Activated CD4-positive, alpha-beta T cell treated with anti-CD3 and anti-CD28 coated beads, Interleukin-2, amount 10 ng/mL, durations not matched to agents 24 days and 14 days (primary cell): ENCODE results near the gene ANKRD6. TPM values are rescaled to one million over a fixed set of nuclear protein-coding genes. Genes with fewer than 3 reads are reported as not detected.
"Not testable (repeated sequence)": the region's sequence is repeated elsewhere in the genome, so short reads cannot be mapped to it uniquely, and the experiment has no call there.

ENCODE experiments used
- DNase-seq: peaks from one replicate; pipeline ENCODE4 v3.0.0; 2022
- H3K27ac Mint-ChIP-seq: one replicate; pipeline ENCODE4 v1.8.0; 2022; ENCODE audit warnings: mild to moderate bottlenecking, mixed read lengths
- H3K27me3 Mint-ChIP-seq: one replicate; pipeline ENCODE4 v1.8.0; 2022; ENCODE audit warnings: mixed read lengths
- H3K36me3 Mint-ChIP-seq: one replicate; pipeline ENCODE4 v1.8.0; 2022; ENCODE audit warnings: low read depth, mild to moderate bottlenecking, mixed read lengths
- H3K4me1 Mint-ChIP-seq: one replicate; pipeline ENCODE4 v1.8.0; 2021; ENCODE audit warnings: mixed read lengths
- H3K4me3 Mint-ChIP-seq: one replicate; pipeline ENCODE4 v1.8.0; 2022; ENCODE audit warnings: mild to moderate bottlenecking, moderate library complexity, mixed read lengths
- H3K9me3 Mint-ChIP-seq: one replicate; pipeline ENCODE4 v1.8.0; 2021; ENCODE audit warnings: mixed read lengths
- intact Hi-C: fragments of 100-400 bp; cut with micrococcal nuclease; formaldehyde crosslinking; loops from one replicate; pipeline ENCODE4 v1.15.1; 2023
- total RNA-seq: library from RNA; stranded (reverse); gene quantifications from 2 replicates; pipeline ENCODE4 v1.2.3, GENCODE V29; 2022

Gene ANKRD6
- 2.4 and 2.8 TPM in 2 replicates for total RNA-seq

DNA sequence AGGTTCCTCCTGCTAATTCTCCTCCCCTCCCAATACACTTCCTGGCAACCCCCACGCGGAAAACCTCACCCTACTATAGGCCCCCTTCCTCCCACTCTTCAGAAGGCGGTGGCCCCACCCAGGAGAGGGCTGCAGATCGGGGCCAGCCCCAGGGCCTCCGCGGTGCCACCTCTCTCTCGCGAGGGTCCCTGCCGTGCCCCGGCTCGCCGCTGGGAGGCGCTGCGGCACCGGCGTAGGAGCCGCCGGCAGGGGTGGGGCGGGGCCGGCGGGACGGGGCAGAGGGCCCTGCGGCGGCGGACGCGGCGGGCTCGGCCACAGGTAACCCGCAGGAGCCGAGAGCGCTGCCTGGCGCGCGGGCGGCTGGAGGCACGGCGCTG, at the start of gene ANKRD6:
TSS of gene ANKRD6 (plus strand) at position 278 of the 377 bp plus-strand sequence. CDS start 133,825 bp downstream, outside the sequence.
- intact Hi-C loops = loop anchor here (1.0 to 10.0 kb wide), 5 partner anchors 44 to 392 kb away; partner anchors contain the start of genes CASP8AP2 and LYRM2
- H3K9me3 Mint-ChIP-seq = no peaks in the 10 kb centered on the region
- peaks cover 14% of the 10 kb centered on the region for H3K4me1 Mint-ChIP-seq
- peak within 1 kb of the TSS; percentile 84 for H3K4me3 Mint-ChIP-seq
- peak within 1 kb of the TSS; percentile 66 for H3K27ac Mint-ChIP-seq
- H3K27me3 Mint-ChIP-seq = peaks cover 49% of the 10 kb centered on the region
- peak; percentile 96 for DNase-seq
- no peaks in the 10 kb centered on the region for H3K36me3 Mint-ChIP-seq

DNA sequence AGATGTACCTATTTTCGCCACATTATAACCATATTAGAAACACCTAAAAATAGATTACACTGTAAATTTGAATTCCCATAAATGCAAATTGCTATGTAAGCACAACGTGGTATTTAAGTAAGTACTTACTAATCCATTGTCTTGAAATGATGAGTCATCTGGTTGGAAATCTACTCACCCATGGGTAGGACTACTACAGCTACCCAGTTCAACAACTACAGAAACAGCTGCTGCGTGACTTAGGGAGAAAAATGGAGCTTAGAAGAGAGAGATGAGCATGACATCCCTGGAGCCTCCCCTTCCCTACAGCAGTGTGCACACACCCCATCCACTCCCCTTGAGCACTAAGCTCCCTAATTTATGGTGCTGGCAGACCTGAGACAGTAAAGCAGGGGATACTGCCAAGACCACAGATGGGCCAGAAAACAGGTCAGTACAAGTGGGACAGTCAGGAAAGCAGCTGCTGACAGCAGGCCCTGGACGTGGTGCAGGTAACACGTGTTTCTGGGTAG, 47.7 kb upstream of the ANKRD6 start:
- no peak overlapping the region for H3K4me3 Mint-ChIP-seq
- H3K4me1 Mint-ChIP-seq = peaks cover 9% of the 10 kb centered on the region
- H3K36me3 Mint-ChIP-seq = peaks cover 5% of the 10 kb centered on the region
- peaks cover 2% of the 10 kb centered on the region for H3K27me3 Mint-ChIP-seq
- H3K9me3 Mint-ChIP-seq = no peaks in the 10 kb centered on the region
- H3K27ac Mint-ChIP-seq = no peak overlapping the region
- intact Hi-C loops = no loop called here
- DNase-seq = no peak

DNA sequence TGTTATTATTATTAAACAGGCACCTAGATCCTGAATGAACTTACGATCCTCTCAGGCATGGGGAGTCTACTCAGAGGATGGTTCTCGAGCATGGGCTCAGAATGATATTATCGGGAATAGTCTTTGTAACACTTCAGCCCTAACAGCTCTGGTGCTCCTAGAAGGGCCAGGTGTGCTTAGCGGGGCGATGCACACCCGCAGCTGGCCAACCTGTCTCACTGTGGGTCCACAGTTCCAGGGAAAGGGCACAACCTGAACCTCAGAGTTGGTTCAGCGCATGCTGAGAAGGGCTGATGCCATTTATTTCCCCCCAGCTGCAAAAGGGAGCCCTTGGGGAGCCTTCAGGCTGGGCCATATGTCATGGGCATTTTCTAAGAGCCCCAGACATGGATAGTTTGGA, 47.1 kb upstream of the ANKRD6 start:
- peaks cover 4% of the 10 kb centered on the region for H3K27me3 Mint-ChIP-seq
- H3K9me3 Mint-ChIP-seq = no peaks in the 10 kb centered on the region
- intact Hi-C loops = no loop called here
- H3K4me1 Mint-ChIP-seq = peaks cover 8% of the 10 kb centered on the region
- no peak overlapping the region for H3K4me3 Mint-ChIP-seq
- DNase-seq = no peak
- H3K27ac Mint-ChIP-seq = no peak overlapping the region
- peaks cover 5% of the 10 kb centered on the region for H3K36me3 Mint-ChIP-seq

DNA sequence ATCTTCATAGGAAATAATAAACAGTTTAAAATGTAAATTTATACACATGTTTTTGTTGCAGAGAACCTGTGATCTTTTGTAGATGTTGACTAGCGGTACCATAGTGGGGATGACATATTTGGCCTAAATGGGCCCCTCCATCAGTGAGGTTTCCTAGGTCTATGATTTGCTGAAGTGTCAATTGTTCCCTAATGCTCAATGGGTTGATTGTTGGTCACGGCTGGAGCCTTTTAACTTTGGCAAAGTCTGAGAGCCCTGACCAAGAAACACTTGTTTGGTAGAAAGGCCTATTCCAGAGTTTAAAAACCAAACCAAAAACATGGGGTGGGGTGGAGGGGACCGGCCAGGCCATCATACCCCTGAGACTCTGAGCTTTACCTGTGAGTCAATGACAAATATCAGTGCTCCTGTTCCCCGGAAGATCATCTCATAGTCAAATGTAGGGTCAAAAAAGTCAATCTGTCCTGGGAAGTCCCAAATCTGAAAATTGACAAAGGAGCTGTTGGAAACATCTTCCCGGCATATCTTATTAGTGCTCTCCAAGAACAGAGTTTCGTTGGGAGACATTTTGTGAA, 45.9 kb upstream of the ANKRD6 start:
- Mint-ChIP-seq H3K36me3 (peaks cover 5% of the 10 kb centered on the region), H3K4me3 (no peak overlapping the region)
- intact Hi-C loops = no loop called here

DNA sequence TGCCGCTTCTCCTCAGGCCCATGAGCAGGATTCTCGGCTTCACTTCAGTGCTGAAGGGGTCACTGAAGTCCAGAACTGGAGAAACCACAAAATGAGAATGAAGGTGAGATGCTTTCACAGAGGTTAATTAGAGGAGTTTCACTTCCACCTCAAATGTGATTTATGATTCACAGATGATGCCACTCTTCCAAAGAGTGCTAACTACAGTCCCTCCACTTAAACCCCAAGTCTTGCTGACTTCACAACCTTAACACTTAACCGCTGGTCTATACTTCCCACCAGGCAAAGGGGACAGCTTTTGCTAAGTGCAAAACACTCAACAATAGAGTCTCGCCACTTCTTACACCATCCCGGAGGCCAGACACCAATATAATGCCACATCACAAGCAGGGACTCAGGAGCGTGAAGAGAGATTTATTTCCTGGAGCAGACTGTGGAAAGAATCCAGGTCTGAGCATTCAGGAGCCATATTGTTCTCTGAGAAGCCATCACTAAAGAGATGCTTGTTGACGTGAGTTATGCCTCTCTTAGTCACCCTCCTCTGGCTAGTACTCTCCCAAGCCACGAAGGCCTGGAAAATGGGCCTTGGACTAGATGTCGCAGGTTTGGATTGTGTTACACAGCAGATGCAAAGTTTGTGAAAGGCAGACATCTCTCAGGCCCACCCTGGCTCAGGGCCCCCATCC, 45.3 kb upstream of the ANKRD6 start:
- H3K4me1 Mint-ChIP-seq = peaks cover 8% of the 10 kb centered on the region
- no peak for DNase-seq
- intact Hi-C loops = no loop called here
- no peaks in the 10 kb centered on the region for H3K9me3 Mint-ChIP-seq
- peaks cover 4% of the 10 kb centered on the region for H3K27me3 Mint-ChIP-seq
- no peak overlapping the region for H3K27ac Mint-ChIP-seq
- H3K4me3 Mint-ChIP-seq = no peak overlapping the region
- peaks cover 5% of the 10 kb centered on the region for H3K36me3 Mint-ChIP-seq

More for the DNA sequence above, 45.9 kb upstream of the ANKRD6 start:
- peaks cover 4% of the 10 kb centered on the region for H3K27me3 Mint-ChIP-seq
- no peak overlapping the region for H3K27ac Mint-ChIP-seq
- DNase-seq = no peak
- peaks cover 8% of the 10 kb centered on the region for H3K4me1 Mint-ChIP-seq
- H3K9me3 Mint-ChIP-seq = no peaks in the 10 kb centered on the region

DNA sequence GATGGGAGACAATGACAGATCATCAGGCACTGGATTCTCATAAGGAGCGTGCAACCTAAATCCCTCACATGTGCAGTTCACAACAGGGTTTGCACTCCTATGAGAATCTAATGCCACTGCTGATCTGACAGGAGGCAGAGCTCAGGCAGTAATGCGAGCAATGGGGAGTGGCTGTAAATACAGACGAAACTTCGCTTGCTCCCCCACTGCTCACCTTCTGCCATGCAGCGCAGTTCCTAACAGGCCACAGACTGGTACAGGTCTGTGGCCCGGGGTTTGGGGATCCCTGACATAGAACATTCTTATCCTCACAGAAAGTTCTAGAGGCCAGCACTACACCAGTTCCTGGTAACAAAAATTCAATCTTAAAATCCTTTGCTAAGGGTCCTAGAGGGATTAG, 44.1 kb upstream of the ANKRD6 start:
- H3K27me3 Mint-ChIP-seq = peaks cover 9% of the 10 kb centered on the region
- no peak for DNase-seq
- H3K36me3 Mint-ChIP-seq = peaks cover 7% of the 10 kb centered on the region
- intact Hi-C loops = no loop called here
- H3K4me3 Mint-ChIP-seq = no peak overlapping the region
- H3K4me1 Mint-ChIP-seq = peaks cover 11% of the 10 kb centered on the region
- H3K27ac Mint-ChIP-seq = no peak overlapping the region
- H3K9me3 Mint-ChIP-seq = peaks cover 5% of the 10 kb centered on the region

DNA sequence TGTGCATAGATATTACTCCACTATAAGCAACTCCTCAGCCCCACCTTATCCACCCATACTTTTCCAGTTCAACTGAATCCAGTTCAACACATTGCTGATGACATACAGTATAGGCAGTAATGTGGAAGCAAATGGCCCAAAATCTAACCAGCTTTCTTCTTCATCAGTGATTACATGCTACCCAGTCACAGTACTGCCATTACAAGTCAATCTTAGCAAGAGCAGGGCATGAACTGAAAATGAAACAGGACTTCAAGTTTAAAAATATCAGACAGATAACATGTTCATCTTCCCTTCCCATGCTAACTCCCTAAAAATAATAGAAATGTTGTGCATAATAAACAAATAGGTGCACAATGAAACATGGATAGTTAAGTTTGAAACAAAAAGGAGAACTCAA, 40.1 kb upstream of the ANKRD6 start:
- Mint-ChIP-seq H3K4me1 (peaks cover 3% of the 10 kb centered on the region), H3K36me3 (peaks cover 2% of the 10 kb centered on the region), H3K27me3 (peaks cover 9% of the 10 kb centered on the region), H3K4me3 (no peak overlapping the region), H3K27ac (no peak overlapping the region), H3K9me3 (peaks cover 7% of the 10 kb centered on the region)
- no peak for DNase-seq
- intact Hi-C loops = no loop called here

DNA sequence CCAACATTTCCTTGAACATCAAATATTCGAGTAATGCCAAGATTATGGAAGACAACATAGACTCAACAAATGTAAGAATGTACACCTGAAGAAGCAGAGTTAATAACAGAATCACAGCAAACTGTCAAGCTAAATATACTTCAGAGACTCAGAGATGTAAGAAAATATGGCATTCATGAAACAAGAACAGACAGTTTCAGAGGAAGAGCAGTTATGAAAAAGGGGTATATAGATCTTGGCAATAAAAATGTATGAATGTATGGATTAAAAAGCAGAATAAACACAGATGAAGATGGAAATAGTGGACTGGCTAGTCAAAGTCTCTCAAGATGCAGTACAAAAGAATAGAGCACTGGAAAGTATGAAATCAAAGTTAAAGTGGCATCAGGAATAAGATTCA, 39.3 kb upstream of the ANKRD6 start:
- Mint-ChIP-seq H3K27me3 (peaks cover 9% of the 10 kb centered on the region), H3K36me3 (peaks cover 2% of the 10 kb centered on the region), H3K4me3 (no peak overlapping the region), H3K27ac (no peak overlapping the region), H3K4me1 (peaks cover 3% of the 10 kb centered on the region), H3K9me3 (peaks cover 7% of the 10 kb centered on the region)
- intact Hi-C loops = no loop called here
- no peak for DNase-seq

DNA sequence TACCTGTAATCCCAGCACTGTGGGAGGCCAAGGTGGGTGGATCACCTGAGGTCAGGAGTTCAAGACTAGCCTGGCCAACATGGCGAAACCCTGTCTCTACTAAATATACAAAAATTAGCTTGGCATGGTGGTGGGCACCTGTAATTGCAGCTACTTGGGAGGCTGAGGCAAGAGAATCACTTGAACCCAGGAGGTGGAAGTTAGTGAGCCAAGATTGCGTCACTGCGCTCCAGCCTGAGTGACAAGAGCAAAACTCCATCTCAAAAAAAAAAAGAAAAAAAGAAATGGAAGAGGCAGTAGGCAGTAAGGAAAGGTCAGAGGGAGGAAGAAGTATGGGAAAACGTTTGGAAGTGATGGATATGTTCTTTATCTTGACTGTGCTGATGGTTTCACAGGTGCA, 35.1 kb upstream of the ANKRD6 start:
- intact Hi-C loops = not testable (repeated sequence)

DNA sequence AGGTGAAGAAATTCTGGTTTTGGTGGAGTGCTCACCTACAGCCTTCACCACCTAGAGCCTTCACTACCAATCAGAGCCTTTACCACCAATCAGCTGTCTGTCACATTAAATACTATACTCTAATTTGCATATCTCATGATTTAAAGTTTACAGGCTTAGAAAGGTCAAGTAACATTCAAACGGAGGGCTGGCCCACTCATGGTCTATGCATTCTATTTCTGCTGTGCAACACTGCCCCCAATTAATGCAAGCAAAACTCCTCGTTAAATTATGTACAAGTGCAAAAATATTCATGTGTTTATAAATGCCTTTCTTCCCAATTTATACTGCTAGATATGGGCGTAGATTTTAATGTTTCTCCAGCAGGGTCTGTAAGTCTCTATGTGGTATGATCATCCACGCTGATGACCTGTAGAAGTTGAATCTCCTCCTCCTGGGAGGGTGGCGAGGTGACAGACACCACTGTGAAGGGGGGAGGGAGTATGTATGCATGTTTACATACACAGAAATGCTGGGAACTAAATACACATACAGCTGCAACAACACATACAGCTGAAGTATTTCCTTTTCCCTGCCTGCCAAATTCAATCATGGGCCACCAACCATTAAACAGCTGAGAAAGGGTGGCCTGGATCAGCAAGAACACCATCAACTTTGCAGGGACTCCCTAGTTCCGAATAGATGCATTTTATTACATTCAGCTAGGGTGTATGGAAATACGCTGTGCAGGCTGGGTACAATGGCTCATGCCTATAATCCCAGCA, 34.0 kb upstream of the ANKRD6 start:
- Mint-ChIP-seq H3K36me3 (no peaks in the 10 kb centered on the region), H3K9me3 (peaks cover 1% of the 10 kb centered on the region)
- intact Hi-C loops = no loop called here

More for the DNA sequence above, 35.1 kb upstream of the ANKRD6 start:
- not testable (repeated sequence) for H3K4me1 Mint-ChIP-seq, H3K9me3 Mint-ChIP-seq, H3K27ac Mint-ChIP-seq, H3K27me3 Mint-ChIP-seq, H3K4me3 Mint-ChIP-seq, DNase-seq, H3K36me3 Mint-ChIP-seq

DNA sequence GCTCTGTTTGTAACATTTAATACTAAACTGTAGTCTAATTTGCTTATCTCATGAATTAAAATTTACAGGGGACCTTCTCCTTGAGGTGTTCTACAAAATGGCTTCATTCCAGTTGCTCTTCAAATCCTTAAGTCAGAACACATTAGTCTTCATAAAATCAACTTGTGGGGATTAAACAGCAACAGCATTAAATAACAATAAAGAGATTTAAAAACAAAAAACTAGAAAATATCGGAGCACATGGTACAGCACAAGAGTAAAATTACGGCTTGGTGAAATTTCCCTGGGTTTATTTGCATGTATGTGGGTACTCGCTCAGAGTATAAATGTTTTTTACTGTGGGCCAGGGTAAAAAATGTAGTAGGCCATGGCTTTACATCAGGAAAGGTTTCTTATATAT, 32.9 kb upstream of the ANKRD6 start:
- Mint-ChIP-seq H3K4me3 (no peak overlapping the region), H3K9me3 (no peaks in the 10 kb centered on the region), H3K36me3 (no peaks in the 10 kb centered on the region), H3K4me1 (peaks cover 2% of the 10 kb centered on the region), H3K27me3 (no peaks in the 10 kb centered on the region), H3K27ac (no peak overlapping the region)
- intact Hi-C loops = no loop called here
- no peak for DNase-seq

More for the DNA sequence above, 34.0 kb upstream of the ANKRD6 start:
- no peaks in the 10 kb centered on the region for H3K27me3 Mint-ChIP-seq
- no peak overlapping the region for H3K4me3 Mint-ChIP-seq
- DNase-seq = no peak
- peaks cover 2% of the 10 kb centered on the region for H3K4me1 Mint-ChIP-seq
- no peak overlapping the region for H3K27ac Mint-ChIP-seq

DNA sequence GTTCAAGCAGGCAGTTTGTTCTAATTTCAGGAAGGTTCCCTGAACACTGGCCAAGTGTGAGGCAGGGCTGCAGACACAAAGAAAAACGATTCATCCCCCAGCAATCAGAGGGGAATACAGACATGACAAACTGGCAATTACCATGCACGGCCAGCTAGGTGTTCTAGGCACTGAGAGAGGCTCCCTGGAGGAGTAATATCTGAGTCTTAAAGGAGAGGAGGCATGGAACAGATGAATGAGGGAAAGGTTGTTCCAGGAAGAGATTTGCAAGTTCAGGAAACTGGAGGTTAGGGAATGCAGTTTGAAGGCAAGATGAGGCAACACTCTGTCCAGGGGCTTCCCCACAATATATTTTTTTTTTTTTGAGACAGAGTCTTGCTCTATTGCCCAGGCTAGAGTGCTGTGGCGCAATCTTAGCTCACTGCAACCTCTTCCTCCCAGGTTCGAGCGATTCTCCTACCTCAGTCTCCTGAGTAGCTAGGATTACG, 32.0 kb upstream of the ANKRD6 start:
- DNase-seq = no peak
- intact Hi-C loops = no loop called here
- H3K36me3 Mint-ChIP-seq = no peaks in the 10 kb centered on the region
- no peaks in the 10 kb centered on the region for H3K9me3 Mint-ChIP-seq
- peaks cover 2% of the 10 kb centered on the region for H3K4me1 Mint-ChIP-seq
- no peak overlapping the region for H3K27ac Mint-ChIP-seq
- no peaks in the 10 kb centered on the region for H3K27me3 Mint-ChIP-seq
- H3K4me3 Mint-ChIP-seq = no peak overlapping the region

DNA sequence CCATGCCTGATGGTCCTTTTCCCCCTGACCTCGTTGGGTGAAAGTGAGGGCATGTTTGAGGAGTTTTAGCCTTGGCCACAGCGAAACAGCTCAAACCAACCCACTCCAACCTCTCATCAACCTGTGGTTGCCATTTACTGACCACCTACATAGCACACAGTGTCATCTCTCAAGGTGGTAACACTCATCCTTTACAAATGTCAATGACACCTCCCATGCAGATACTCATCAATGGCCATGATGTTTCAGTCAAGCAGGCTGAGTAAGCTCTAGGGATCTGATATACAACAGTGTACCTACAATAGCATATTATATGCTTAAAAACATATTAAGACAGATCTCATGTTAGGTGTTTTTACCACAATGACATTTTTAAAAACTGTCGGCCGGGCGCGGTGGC, 30.2 kb upstream of the ANKRD6 start:
- Mint-ChIP-seq H3K4me3 (no peak overlapping the region), H3K36me3 (no peaks in the 10 kb centered on the region), H3K27me3 (peaks cover 2% of the 10 kb centered on the region), H3K9me3 (no peaks in the 10 kb centered on the region), H3K4me1 (peaks cover 6% of the 10 kb centered on the region), H3K27ac (no peak overlapping the region)
- no peak for DNase-seq
- intact Hi-C loops = no loop called here

DNA sequence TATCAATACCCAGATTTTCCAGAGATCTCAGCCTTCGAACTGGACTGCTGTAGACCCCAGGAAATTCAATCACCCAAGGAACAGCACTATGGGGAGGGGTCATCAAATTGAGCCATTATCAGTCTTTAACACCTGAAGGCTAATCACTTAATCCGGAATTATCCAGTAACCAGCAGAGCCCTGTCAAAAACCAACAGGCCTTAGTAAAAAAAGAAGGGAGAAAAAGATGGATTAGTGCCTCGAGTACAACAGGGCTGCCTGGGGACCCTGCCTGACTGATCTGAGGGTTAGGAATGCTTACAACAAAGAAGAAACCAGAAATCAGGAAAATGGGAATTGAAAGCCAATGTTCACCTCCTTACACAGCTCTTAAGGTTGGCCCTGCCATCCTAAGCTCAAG, 28.4 kb upstream of the ANKRD6 start:
- intact Hi-C loops = no loop called here

More for the DNA sequence above, 28.4 kb upstream of the ANKRD6 start:
- no peaks in the 10 kb centered on the region for H3K9me3 Mint-ChIP-seq
- H3K36me3 Mint-ChIP-seq = no peaks in the 10 kb centered on the region
- H3K4me3 Mint-ChIP-seq = no peak overlapping the region
- no peak for DNase-seq
- H3K4me1 Mint-ChIP-seq = peaks cover 6% of the 10 kb centered on the region
- H3K27ac Mint-ChIP-seq = no peak overlapping the region
- peaks cover 8% of the 10 kb centered on the region for H3K27me3 Mint-ChIP-seq
